Renal cortex interstitium (tissue), 15 donors: ENCODE measurements around the gene OR51D1. TPM values are rescaled to one million over a fixed set of nuclear protein-coding genes. Genes with fewer than 3 reads are reported as not detected.

ENCODE experiments used
- DNase-seq, 11 donors: peaks; one replicate each; pipeline ENCODE4 v3.0.0-alpha.2; 2013; ENCODE audit warnings: low read depth in 9 of 11, low spot score in 4 of 11; ENCODE audit errors: extremely low read depth in 1 of 11
- long read RNA-seq, 16 experiments: transcript quantifications; one replicate each; lab custom pipeline, GENCODE V29; 2026
- polyA plus RNA-seq, 3 donors: library from polyadenylated mRNA; unstranded; fragments of 120-200 nt; gene quantifications; one replicate each; pipeline ENCODE4 v1.2.1, GENCODE V29; 2013; ENCODE audit not compliant: insufficient read length in 3 of 3

OR51D1 gene, protein sequence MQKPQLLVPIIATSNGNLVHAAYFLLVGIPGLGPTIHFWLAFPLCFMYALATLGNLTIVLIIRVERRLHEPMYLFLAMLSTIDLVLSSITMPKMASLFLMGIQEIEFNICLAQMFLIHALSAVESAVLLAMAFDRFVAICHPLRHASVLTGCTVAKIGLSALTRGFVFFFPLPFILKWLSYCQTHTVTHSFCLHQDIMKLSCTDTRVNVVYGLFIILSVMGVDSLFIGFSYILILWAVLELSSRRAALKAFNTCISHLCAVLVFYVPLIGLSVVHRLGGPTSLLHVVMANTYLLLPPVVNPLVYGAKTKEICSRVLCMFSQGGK
- polyA plus RNA-seq = not detected
- long read RNA-seq, donor 1 = 0 reads
- long read RNA-seq, donor 2 = 0 reads
- long read RNA-seq, donor 3 = 0 reads
- long read RNA-seq, donor 4 = 0 reads
- long read RNA-seq, donor 5 = 0 reads
- long read RNA-seq, donor 6 = 0 reads
- long read RNA-seq, donor 7 = 0 reads
- long read RNA-seq, donor 8 = 0 reads
- long read RNA-seq, donor 9 = 0 reads
- long read RNA-seq, donor 10 = 0 reads
- long read RNA-seq, donor 11 = 0 reads
- long read RNA-seq, donor 12 = 0 reads
- long read RNA-seq, donor 13 = 0 reads
- long read RNA-seq, donor 14 = 0 reads
- long read RNA-seq, donor 15 = 0 reads
- long read RNA-seq, donor 16 = 0 reads

DNA sequence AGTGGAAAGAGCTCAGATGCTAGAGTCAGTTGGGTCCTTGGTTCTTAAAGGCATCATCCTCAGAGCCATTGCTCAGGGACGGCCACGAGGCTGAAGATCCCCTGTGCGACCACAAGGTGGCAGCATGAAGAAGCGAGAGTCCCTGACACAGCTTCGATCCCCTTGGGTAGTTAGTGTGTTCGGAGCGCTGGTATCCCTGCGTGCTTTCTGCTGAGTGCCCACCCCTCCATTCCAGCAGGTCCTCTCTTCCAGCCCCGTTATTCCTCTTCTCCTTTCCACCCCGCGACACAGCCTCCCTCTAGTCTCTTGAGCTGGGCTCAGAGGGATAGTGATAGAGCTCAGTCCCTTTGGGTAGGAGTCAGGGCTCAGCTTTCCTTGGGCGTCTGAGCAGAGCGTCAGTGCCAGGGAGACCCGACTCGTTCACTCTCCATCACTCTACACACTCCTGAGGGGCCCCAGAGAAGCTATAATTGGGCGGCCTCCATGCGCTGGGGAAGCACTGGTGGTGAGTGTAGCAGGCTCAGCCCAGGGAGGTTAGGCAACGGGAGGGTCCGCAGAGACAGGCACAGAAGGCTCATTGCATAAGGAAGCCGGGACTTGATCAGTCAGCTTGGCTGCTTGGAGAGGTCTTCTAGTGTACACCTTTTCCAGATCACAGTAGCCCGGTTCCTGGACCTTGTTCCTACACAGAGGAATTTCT, at the start of gene OR51D1:
OR51D1 (plus strand) TSS at position 516 of the 700 bp plus-strand sequence. CDS start 2,314 bp downstream, outside the sequence.
- DNase-seq = peak; percentile 50 to 77 (median 68)

DNA sequence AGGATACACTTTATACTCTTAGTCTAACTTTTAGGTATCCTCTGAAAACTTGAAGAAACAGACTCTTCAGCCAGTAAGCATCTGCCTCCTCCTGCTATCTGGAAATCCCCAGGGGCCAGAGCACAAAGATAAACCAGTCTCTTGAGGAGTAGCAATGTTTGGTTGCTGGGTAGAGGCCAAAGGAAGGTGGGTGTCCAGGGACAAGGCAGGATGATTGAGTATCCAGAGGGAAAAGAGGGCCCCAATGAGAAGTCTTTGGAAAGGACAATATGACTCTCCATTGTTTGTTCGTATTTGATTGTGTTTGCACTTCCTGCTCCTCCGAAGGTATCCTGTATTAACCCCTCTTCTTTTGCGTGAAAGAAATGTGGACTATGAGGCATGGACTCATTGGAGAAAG, 48.3 kb upstream of the OR51D1 start:
- DNase-seq = no peak

DNA sequence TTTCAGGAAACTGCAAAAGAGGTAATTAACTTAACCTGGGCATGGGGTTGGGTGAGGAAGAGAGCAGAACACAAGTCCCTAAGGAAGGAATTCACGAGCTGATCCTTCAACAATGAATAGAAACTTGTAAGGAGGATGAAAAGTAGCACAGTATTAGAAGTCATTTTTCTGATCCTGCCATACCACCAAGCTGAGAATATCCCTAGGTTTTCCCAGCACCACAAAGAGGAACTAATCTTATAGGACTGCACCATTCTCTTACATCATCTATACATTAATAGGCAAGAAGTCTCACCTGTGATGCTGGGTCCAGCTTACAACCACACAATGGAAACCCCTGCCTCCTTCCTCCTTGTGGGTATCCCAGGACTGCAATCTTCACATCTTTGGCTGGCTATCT, 43.5 kb upstream of the OR51D1 start, which contains the start of gene OR52I1:
OR52I1 (plus strand) TSS at position 301 of the 400 bp plus-strand sequence; CDS start at position 301, 0 bp downstream.
- no peak for DNase-seq

DNA sequence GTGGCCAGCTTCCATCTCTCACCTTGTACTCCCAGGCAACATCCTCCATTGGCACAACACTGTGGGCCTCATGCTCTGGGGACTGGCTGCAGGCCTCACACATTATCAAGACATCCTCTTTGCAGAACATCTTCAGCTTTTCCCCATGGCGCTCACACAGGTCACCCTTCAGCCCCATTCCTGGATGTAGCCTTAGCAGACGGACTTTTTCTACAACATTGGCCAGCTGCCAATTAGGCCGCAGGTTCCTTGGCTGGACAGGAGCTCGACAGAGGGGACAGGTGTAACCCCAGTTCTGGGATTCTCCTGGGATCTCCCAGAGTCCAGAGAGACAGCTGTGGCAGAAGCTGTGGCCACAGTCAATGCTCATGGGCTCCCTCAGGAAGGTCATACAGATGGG, 32.2 kb upstream of the OR51D1 start:
- no peak for DNase-seq

DNA sequence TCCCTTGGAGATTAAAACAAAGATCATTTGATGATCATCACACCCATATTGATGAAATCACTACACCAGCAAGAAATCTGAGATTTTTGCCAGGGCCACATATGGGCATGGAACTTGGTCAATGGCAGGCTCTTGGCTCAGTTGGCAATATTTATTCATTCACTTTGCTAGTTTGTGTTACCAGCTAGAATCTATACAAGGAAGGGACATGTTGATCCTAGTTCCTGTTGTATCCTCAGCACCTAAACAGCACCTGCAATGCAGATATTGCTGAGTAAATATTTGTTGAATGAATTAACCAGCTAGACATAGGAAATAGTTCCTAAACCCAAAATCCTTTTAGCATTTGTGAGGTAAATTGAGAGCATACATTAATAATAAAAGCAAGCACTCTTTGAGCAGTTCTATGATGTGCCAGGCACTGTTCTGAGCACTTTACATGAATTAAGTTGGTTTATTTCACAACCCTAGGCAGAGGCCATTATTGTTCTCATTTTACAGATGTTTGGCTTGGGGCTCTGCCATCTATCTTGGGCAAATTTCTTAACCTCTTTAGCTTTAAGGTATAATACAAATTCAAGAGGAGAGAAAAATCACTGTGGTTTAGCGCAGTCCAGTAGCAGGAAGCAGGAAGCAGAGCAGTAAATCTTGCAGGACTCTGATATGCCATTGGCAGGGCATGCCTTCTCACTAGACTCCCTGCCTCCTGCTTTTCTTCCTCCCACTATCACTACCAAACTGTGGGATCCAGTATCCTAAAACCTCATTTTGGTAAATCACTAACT, 30.9 kb upstream of the OR51D1 start:
- peak in 1 of 11 donors; percentile 5 for DNase-seq

DNA sequence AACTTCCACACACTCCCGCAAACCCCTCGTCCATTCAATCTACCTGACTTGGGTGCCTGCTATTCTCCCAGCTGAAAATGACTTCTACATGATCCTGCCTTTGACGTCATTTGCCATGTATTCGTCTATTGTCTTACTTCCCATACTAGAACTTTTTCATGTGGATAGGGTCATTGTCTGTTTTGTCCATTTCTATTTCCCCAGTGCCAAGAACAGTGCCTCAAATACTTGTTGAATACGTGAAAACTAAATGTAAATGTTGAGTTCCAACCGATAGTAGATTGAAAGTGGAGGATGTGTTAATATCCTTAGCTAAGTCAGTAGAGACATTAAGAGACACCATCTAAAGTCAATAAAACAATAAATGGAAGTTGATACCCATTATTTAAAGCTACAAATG, 30.2 kb upstream of the OR51D1 start:
- peak in 3 of 11 donors; percentile 0 to 9 (median 6) for DNase-seq

DNA sequence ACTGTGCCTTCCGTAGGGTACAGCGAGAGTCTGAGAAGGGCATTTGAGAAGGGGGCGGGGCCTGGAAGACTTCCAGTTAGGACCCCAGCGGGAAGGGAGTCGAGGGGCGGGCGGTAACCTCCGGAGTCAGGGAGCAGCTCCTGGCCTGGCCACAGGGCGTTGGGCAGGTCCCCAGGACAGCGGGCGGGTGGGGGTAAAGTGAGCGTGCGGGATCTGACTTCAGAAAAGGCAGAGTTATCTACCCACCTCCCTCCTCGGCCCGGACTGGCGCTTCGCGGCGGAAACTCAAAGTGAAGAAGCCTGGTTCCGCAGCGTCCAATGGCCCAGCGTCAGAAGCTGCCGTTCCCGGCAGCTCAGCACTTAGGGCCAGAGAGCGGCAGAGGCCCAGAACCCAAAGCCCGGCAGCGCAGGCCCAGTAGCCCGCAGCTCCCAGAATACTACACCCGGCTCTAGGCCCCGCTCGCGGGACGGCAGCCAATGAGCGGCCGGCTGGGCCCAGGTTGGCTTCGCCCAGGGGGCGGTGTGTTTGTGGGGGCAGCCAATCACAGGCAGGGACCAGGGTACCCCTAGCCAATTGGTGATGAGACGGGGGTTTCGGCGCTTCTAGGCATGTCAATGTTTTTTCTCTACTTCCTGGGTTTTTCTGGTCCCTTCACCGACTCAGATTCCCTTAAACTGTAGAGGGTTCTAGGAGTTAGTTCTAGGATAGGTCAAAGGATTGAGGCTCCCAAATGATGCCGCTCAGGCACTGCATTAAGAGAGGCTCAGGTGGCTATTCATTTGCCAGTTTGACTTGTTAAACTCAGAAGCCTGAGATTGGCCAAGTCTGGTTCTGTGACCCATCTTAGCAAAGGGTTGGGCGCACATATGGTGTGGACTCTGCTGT, 29.3 kb upstream of the OR51D1 start, which contains the start of gene TRIM68:
TRIM68 (minus strand) TSS at position 451 of the 886 bp plus-strand sequence. CDS start 2,727 bp downstream, outside the sequence.
- DNase-seq = peak; percentile 74 to 94 (median 90)

DNA sequence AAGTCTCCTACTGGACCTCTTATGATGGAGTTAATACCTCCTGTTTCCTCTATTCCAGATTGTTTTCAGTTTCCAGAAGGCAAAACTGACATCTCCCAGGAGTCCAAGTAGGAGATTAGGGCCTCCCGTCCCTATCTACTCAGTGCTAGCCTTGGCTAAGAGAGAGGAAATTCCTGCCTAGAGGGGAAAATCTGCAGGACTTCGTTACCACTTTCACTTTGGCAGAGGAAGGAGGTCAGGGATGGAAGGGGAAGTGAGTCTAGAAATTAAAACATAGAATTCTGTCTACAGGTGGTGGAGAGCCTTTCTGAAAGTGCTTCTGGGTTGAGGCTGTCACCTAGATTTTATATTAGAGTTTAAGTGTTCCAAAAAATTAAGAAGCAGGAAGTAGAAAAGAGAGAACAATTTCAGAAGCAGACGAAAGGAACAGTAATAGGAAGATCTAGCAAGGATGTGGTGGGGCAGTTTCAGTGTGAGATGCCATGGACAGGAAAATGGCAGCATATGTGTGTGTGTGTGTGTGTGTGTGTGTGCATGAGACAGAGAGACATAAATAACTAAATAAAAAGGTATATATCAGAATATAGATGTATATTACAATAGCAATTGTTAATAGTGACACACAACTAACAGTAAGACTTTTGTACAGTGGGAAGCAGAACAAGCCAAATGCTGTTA, 26.9 kb upstream of the OR51D1 start:
- DNase-seq = no peak

DNA sequence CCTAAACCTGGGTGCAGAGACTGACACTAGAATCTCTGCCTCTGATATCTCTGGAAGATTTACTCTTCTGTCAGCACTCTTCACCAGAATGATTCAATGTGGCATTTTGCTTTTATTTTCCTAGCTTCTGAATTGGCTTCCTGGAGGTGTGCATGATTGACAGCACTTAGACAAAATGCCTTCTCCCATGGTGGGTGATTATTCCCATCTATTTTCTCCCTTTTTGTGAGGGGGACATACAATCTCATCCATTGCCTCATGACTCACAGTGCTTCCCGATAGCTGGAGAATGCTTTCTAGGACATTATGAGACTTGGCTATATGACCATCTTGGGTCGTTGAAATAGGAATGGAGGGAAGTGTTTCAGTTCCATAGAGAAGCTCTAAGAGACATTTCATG, 25.3 kb upstream of the OR51D1 start:
- DNase-seq = no peak

DNA sequence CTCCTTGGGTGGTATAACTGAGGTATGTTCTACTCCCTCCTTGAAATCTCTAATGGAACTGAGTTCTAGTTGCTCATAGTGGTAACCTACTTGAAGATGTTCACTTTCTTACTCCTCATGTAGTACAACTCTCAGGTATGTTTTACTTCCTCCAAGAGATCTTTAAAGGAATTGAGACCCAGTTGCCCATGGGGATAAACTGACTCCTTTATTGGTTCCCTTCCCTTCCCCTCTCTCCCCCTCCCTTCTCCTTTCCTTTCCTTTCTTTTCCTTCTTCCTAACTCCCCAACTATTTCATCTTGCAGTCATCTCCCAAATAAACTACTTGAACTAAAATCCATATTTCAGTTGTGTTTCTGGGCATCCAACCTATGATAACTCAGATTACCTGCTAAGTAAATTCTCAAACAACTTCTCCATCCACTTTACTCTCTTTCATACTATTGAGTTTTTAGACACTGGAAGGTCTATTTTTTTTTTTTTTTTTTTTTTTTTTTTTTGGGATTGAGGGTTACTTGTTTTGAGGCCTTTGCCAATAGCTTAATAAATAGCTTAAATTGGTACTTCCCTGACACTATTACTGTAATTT, 21.3 kb upstream of the OR51D1 start:
- DNase-seq = no peak

DNA sequence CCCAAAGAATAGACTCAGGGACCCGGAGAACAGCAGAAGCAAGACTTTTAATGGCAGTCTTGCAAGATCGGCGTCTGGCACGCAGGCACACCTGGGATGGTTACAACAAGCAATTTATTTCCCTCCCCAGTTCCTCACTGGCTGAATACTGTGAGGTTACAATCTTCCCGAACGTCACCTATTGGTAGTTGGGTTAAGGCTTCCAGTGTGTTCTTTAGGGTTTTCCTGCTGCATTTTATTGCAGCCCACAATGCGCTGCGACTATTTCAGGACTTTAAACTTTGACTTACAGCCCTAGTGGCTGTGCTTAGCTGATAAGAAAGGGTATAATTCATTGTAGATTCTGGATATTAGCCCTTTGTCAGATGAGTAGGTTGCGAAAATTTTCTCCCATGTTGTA, 17.8 kb upstream of the OR51D1 start:
- no peak for DNase-seq

DNA sequence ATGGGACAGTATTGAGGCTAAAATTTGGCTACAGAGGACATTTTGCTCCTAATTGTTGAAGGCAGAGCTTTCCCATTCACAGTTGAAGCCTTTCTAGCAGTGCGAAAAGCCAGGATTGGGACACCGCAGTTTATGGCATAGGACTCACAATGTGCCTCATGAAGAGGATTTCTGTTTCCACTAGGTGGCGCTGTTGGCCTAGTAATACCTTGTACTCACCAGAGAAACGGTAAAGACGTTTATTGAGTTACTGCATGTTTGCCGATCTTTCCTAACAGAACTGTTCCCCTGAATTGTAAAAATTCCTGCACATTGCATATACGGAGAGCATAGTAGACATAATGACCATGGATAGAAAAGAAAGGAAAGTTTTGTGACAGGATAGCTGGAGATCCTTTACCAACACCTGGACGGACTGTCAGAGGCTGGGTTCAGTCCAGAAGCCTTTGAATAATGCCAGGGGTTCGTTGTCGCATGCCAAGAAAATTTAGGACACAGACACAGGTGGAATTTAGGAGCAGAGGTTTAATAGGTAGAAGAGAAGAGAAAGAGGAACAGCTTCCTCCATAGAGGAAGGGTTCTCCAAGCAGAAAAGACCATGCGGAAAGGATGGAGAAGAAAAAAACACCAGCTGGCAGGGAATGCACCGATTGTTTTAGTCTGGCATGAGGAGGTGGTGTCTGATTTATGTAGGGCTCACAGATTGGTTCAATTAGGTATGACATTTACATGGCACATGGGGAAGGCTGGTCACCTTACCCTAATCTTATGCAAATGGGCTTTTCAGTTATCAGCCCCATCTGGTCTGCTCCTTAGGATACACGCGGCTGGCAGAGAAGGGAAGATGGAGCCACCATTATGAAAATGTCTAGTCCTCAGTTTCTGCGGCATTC, 10.8 kb upstream of the OR51D1 start:
- peak; percentile 41 to 78 (median 62) for DNase-seq

DNA sequence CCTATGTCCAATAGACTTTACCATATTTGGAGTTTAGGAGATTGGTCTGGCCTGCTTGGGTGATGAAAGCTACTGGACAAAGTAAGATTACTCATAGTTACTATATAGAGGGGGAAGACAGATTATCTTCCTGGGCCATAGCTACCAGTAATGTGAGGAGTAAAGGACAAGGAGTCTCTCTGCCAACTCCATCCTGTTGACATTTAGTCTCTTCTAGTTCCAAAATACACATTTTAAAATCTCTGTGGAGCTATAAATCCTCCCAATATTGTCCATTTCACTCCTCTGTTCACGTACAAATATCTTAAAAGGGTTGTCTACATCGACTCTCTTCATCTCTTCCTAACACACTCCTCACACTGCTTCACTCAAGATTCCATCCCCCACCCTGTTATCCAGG, 1.1 kb upstream of the OR51D1 start:
- DNase-seq = no peak

DNA sequence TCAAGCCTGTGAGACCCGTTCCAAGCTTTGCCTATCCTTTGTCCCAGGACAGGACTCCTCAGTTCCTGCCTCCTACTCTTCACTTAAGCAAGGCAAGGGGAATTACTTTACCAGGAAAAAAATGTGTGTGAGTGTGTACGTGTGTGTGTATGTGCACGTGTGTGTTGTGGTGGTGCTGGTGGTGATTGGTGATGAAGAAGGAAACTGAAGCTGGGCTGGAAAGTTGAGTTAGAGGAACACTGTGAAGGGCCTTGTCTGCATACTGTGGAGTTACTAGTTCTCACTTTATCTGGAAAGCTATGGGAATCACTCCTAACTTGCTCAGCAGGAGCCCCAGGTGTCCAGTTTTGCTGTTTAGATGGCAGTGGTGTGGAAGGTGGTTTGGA, 378 bp downstream of the OR51D1 start:
- no peak for DNase-seq

DNA sequence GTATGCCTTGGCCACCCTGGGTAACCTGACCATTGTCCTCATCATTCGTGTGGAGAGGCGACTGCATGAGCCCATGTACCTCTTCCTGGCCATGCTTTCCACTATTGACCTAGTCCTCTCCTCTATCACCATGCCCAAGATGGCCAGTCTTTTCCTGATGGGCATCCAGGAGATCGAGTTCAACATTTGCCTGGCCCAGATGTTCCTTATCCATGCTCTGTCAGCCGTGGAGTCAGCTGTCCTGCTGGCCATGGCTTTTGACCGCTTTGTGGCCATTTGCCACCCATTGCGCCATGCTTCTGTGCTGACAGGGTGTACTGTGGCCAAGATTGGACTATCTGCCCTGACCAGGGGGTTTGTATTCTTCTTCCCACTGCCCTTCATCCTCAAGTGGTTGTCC, 2.7 kb downstream of the OR51D1 start:
- no peak for DNase-seq

DNA sequence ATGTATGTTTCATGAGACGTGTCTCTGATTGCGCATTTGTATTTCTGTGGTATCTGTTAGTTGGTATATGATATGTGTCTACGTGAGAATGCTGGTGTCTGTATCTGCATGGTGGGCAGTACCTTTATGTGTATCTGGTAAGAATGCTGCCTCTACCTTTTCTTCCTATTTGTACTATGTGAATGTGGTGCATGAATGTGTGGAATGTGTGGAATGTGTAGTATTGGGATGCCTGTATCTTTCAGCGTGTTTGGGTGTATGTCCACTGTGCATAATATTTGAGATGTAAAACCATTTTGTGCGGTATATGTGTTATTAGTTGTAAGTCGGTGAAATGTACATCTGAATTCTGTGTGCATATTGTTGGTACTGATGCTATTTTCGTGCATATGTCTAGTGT, 4.2 kb downstream of the OR51D1 start:
- no peak for DNase-seq
